ENCODE results near the gene STK38.

GRCh38 chr6:36516559-36516958 lies 30.7 kb downstream of the STK38 start:
- TF ChIP-seq CTCF (IDR thresholded peaks at IDR 0.05) (no peak), POLR2A (IDR thresholded peaks at IDR 0.05; ENCODE audit: low read length) (no peak), RAD21 (conservative IDR thresholded peaks at IDR 0.05 in 1 of 2, IDR thresholded peaks at IDR 0.05 in 1 of 2) (no peak), TFCP2L1 (CRISPR knock-in tag; IDR thresholded peaks at IDR 0.05) (no peak), CBX8 (IDR thresholded peaks at IDR 0.05) (no peak), FOSL2 (IDR thresholded peaks at IDR 0.05) (no peak), FOSL2 (CRISPR knock-in tag; IDR thresholded peaks at IDR 0.05) (no peak), ELK1 (IDR thresholded peaks at IDR 0.05; ENCODE audit: low read depth, low read length) (no peak), EP300 (IDR thresholded peaks at IDR 0.05) (no peak), NPAS2 (CRISPR knock-in tag; IDR thresholded peaks at IDR 0.05; ENCODE audit: borderline replicate concordance) (no peak), HOXB5 (CRISPR knock-in tag; IDR thresholded peaks at IDR 0.05) (no peak), MAFK (IDR thresholded peaks at IDR 0.05; ENCODE audit: partially characterized antibody) (no peak)
- TF ChIP-seq, protein P1, sequence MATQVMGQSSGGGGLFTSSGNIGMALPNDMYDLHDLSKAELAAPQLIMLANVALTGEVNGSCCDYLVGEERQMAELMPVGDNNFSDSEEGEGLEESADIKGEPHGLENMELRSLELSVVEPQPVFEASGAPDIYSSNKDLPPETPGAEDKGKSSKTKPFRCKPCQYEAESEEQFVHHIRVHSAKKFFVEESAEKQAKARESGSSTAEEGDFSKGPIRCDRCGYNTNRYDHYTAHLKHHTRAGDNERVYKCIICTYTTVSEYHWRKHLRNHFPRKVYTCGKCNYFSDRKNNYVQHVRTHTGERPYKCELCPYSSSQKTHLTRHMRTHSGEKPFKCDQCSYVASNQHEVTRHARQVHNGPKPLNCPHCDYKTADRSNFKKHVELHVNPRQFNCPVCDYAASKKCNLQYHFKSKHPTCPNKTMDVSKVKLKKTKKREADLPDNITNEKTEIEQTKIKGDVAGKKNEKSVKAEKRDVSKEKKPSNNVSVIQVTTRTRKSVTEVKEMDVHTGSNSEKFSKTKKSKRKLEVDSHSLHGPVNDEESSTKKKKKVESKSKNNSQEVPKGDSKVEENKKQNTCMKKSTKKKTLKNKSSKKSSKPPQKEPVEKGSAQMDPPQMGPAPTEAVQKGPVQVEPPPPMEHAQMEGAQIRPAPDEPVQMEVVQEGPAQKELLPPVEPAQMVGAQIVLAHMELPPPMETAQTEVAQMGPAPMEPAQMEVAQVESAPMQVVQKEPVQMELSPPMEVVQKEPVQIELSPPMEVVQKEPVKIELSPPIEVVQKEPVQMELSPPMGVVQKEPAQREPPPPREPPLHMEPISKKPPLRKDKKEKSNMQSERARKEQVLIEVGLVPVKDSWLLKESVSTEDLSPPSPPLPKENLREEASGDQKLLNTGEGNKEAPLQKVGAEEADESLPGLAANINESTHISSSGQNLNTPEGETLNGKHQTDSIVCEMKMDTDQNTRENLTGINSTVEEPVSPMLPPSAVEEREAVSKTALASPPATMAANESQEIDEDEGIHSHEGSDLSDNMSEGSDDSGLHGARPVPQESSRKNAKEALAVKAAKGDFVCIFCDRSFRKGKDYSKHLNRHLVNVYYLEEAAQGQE (IDR thresholded peaks at IDR 0.05): no peak
- TF ChIP-seq, protein P2, sequence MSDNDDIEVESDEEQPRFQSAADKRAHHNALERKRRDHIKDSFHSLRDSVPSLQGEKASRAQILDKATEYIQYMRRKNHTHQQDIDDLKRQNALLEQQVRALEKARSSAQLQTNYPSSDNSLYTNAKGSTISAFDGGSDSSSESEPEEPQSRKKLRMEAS (IDR thresholded peaks at IDR 0.05): no peak

Data from A549 (cell line).